NCI-H1930 (cell line): ENCODE measurements around the gene UBE2R2.
"Not testable (repeated sequence)": the region's sequence is repeated elsewhere in the genome, so short reads cannot be mapped to it uniquely, and the experiment has no call there.

Source experiments
- DNase-seq, 2 experiments: peaks; one replicate each; lab custom pipeline; 2025; lab: John Stamatoyannopoulos, UW

The UBE2R2 gene, protein sequence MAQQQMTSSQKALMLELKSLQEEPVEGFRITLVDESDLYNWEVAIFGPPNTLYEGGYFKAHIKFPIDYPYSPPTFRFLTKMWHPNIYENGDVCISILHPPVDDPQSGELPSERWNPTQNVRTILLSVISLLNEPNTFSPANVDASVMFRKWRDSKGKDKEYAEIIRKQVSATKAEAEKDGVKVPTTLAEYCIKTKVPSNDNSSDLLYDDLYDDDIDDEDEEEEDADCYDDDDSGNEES

DNA sequence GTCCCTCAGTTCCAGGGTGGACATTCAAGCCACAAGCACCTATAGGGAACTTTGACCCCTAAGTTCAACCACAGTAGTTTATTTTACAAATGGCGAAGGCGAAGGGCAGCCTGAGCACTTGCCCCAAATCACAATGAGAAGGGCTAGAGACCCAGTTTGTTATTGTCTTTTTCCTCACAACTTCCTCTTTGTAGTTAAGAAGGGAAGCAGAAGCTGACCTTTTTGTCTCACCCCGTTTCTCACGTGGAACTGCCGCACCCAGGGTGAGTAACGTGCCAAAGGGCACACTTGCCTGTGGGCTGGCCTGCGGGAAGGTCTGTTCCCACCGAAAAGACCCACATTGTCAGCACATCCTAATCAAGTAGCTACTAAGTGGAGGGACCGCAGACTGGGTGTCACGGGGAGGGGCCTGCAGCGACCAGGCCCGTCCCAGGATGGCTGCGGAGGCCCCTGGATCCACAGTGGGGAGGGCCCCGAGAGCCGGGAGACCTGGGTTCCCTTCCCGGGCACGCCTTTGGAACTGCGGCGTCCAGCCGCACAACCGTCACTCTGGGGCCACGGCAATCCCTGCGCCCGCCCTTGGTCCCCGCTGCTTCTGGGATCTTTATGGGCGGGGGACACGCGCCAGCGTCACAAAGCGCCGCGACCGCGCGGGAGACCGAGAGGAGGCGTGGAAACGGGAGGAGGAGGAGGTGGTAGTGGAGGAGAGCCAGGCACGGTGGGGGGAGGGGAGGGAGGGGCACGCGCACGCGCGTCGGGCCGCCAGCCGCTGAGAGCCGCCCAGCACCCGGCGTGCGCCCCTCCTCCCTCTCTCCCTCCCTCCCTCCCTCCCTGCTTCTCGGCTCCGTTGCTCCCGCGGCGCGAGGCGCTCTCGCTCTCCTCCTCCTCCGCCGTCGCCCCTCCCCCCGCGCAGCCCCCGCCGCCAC, at the start of gene UBE2R2:
TSS of gene UBE2R2 (plus strand) at position 834 of the 926 bp plus-strand sequence. CDS start 598 bp downstream, outside the sequence.
- peak; percentile 91 to 94 for DNase-seq

DNA sequence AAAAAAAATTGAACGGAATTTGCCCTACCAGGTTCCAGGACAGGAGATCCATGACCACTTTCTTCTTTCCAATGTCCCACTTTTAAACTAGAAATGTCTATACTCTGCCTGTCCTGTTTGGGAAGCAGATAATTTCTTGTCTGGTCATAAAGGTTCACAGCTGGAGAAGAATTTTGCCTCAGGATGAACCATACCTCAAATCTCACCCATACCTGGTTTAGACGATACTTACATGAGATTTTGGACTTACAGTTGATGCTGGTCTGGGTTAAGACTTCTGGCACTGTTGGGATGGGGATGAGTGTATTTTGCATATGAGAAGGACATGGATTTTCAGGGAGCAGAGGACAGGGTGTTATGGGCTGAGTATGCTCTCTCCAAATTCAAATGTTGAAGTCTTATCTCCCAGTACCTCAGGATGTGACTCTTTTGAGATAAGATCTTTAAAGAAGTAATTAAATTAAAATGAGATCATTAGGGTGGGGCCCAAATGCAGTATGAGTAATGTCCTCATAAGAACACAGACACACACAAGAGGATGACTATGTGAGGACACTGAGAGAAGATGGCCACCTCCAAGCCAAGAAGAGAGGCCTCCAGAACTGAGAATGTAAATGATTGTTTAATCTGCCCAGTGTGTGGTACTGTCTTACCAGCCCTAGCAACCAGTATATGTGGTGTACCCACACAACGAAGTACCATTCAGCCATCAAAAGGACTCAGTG, 46.6 kb upstream of the UBE2R2 start:
- not testable (repeated sequence) for DNase-seq

GRCh38 chr9:33773135-33773534, 43.8 kb upstream of the UBE2R2 start:
- DNase-seq = not testable (repeated sequence)

- not testable (repeated sequence) for DNase-seq
Observed at GRCh38 chr9:33774074-33774659, 42.8 kb upstream of the UBE2R2 start.

DNA sequence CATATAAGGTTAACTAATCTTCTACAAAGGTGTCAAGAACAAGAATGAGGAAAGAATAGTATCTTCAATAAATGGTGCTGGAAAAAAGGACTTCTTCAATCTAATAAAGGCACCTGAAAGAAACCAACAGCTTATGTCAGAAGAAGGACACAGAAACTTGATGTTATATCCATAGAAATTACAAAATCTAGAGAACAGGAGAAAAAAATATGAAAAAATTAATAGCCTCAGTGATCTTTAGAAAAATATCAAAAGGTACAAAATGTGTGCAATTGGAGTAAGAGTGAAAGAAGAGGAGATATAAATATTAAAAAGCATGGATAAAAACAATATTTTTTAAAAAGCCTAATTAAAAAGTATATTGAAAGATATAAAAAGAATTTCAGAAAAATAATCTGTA, 40.4 kb upstream of the UBE2R2 start:
- DNase-seq = no peak

GRCh38 chr9:33778700-33779351, 38.1 kb upstream of the UBE2R2 start:
- peak; percentile 47 to 61 for DNase-seq

- DNase-seq = no peak
Observed at GRCh38 chr9:33780276-33780675, 36.7 kb upstream of the UBE2R2 start.

- DNase-seq = no peak
Observed at GRCh38 chr9:33781736-33782135, 35.2 kb upstream of the UBE2R2 start.

DNA sequence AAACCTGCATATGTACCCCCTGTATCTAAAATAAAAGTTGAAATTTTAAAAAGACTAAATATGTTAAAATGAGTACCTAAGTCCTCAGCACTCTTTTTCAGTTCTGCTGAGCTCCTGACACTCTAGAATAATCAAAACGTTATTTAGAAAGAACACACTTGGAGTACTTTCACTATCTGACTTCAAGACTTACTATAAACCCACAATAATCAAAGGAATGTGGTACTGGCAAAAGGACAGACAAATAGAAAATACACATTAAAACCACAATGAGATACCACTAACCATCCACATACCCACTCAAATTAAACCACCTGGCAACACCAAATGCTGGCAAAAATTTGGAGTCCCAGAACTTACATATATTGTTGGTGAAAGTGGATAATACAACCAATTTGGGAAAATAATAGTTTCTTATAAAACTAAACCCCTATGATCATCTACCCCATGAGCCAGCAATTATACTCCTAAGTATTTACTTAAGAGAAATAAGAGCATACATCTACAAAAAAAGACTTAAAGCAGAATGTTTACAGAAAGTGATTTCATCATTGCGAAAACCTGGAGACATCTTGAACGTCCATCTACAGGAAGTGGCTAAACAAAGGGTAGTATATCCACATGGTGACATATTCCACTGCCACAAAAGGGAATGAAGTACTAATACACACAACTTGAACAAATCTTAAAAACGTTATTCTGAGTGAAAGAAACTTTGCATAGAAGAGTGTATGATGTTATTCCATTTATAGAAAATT, 34.4 kb upstream of the UBE2R2 start:
- DNase-seq = no peak

GRCh38 chr9:33785914-33786313, 31.0 kb upstream of the UBE2R2 start:
- DNase-seq = peak; percentile 15 to 51

GRCh38 chr9:33786681-33787080, 30.3 kb upstream of the UBE2R2 start:
- no peak for DNase-seq

- DNase-seq = no peak
Observed at GRCh38 chr9:33787839-33788238, 29.1 kb upstream of the UBE2R2 start.

GRCh38 chr9:33789429-33789828, 27.5 kb upstream of the UBE2R2 start:
- not testable (repeated sequence) for DNase-seq

DNA sequence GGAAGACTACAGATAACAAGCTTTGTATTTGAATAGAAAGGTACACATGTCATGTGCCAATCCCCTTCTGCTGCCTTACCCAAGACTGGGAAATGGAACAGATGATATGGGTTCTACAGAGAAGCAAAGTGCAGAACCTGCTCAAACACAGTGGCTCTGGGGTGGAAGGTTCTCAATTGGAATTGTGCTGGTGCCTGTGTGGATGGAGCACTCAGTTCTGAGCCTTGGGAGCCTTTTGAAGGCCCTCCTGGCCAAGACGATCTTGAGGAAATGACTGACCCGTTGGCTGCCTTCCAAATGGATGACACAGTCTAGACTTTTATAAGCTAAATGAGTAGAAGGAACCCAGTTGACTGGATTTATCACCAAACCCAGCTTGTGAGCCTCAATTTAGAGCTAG, 25.8 kb upstream of the UBE2R2 start:
- DNase-seq = no peak

GRCh38 chr9:33793496-33793895, 23.5 kb upstream of the UBE2R2 start:
- not testable (repeated sequence) for DNase-seq

GRCh38 chr9:33794560-33794959, 22.4 kb upstream of the UBE2R2 start:
- no peak for DNase-seq

GRCh38 chr9:33795281-33795680, 21.7 kb upstream of the UBE2R2 start, which contains the start of gene PRSS3:
PRSS3 (plus strand) TSS chr9:33795561; CDS start chr9:33795574, 13 bp downstream.
- DNase-seq = peak in 1 of 2 experiments; percentile 57

- no peak for DNase-seq
Observed at GRCh38 chr9:33795819-33796218, 21.1 kb upstream of the UBE2R2 start.

DNA sequence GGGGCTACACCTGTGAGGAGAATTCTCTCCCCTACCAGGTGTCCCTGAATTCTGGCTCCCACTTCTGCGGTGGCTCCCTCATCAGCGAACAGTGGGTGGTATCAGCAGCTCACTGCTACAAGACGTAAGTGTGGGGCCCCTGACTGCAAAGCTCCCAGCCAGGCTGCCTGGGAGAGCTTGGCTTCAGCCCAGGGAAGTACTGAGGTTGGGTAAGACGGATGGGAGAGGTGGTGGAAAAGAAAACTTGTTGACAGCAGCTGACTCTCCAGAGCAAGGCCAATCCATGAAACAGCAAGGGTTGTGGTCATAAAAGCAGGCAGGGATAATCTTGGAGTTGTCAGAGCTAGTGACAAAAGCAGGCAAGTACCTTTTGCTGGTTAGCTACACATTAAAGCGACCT, 20.3 kb upstream of the UBE2R2 start:
- DNase-seq = not testable (repeated sequence)

DNA sequence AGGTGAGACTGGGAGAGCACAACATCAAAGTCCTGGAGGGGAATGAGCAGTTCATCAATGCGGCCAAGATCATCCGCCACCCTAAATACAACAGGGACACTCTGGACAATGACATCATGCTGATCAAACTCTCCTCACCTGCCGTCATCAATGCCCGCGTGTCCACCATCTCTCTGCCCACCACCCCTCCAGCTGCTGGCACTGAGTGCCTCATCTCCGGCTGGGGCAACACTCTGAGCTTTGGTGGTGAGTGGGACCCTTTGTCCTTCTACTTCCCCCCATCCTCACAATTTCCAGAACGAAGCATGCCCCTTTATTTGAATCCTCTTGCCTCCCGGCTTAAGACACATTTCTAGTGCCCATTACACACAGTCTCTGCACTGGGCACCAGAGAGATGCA, 19.1 kb upstream of the UBE2R2 start:
- no peak for DNase-seq

- DNase-seq = no peak
Observed at GRCh38 chr9:33798545-33798944, 18.4 kb upstream of the UBE2R2 start.
